LNCaP clone FGC (cell line): Measurements from ENCODE around the gene SCAF8.

ENCODE experiments used
- DNase-seq: peaks from one replicate; pipeline ENCODE4 v3.0.0-alpha.2; 2011; ENCODE audit warnings: low read depth
- H3K4me3 ChIP-seq: 2 replicates; pipeline ENCODE4 v1.5.1; 2011; ENCODE audit warnings: mild to moderate bottlenecking, low read depth, low read length, control low read depth
- CTCF ChIP-seq: IDR thresholded peaks from 2 replicates; pipeline ENCODE4 v1.5.1; 2012; ENCODE audit warnings: mild to moderate bottlenecking; ENCODE audit not compliant: control insufficient read depth, insufficient read depth; ENCODE audit errors: extremely low read depth

SCAF8 gene

GRCh38 chr6:154745243-154745642 lies 12.0 kb downstream of the SCAF8 start:
- H3K4me3 ChIP-seq, result no peak overlapping the region
- DNase-seq, result no peak
- TF ChIP-seq CTCF, result no peak

GRCh38 chr6:154749341-154749740 lies 16.1 kb downstream of the SCAF8 start:
- TF ChIP-seq CTCF, result no peak
- DNase-seq, result no peak
- no peak overlapping the region for H3K4me3 ChIP-seq

- DNase-seq, result no peak
- no peak overlapping the region for H3K4me3 ChIP-seq
- TF ChIP-seq CTCF, result no peak
Observed at GRCh38 chr6:154751011-154751800, 18.0 kb downstream of the SCAF8 start.

GRCh38 chr6:154752022-154752421 lies 18.8 kb downstream of the SCAF8 start:
- no peak for TF ChIP-seq CTCF
- H3K4me3 ChIP-seq, result no peak overlapping the region

GRCh38 chr6:154754152-154754551 lies 20.9 kb downstream of the SCAF8 start:
- H3K4me3 ChIP-seq, result no peak overlapping the region
- TF ChIP-seq CTCF, result no peak
- DNase-seq, result no peak

More at GRCh38 chr6:154752022-154752421, 18.8 kb downstream of the SCAF8 start:
- no peak for DNase-seq

- TF ChIP-seq CTCF, result no peak
- H3K4me3 ChIP-seq, result no peak overlapping the region
- no peak for DNase-seq
Observed at GRCh38 chr6:154757352-154758050, 24.3 kb downstream of the SCAF8 start.
